ENCODE data around the gene KCNG2. TPM values are rescaled to one million over a fixed set of nuclear protein-coding genes. Genes with fewer than 3 reads are reported as not detected.

Gene KCNG2
- total RNA-seq, 1 experiment from 2014 or later = not detected

DNA sequence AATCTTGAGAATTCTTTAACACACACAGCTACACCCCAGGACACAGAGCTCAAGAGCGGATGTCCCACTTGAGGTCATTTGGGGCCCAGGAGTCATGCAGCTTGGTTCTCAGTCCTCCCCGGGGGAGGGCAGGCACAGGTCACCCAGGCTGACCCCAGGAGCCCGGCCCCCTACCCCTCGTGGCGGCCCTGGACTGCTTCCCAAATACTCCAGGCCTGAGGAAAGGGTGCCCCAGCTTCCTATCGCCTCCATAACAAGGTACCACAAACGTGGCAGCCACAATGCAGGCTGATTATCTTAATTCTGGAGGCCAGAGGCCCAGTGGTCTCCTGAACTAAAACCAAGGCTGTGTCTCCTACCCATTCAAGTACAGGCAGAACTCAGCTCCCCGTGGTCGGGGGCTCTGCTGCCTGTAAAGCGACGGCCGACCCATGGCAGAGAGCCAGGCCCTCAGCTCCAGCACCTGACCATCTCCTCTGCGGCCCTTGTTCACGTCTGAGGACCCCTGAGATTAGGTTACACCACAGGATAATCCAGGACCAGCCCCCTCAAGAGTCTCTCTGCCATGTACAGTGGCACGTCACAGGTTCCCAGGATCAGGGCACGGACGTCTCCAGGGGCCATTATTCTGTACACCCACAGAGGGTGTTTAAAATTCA is 143.2 kb downstream of the KCNG2 start:
- ATAC-seq (no peak), DNase-seq (ENCODE audit: low read depth, low spot score) (no peak)
- Histone ChIP-seq H2AFZ (ENCODE audit: low read depth, low read length, poor library complexity, severe bottlenecking) (no peak overlapping the region), H4K20me1 (ENCODE audit: insufficient read depth) (no peaks in the 10 kb centered on the region), H3K27ac (ENCODE audit: low read depth, low read length) (no peak overlapping the region), H3K9me2 (ENCODE audit: insufficient read depth) (no peaks in the 10 kb centered on the region), H3K36me3 (ENCODE audit: control insufficient read depth in 1 of 2, insufficient read depth in 2 of 2, low read length in 2 of 2) (peaks cover 13 to 38% of the 10 kb centered on the region in 2 experiments; a peak in 3 of 4 replicates), H3K4me2 (ENCODE audit: low read length) (no peak overlapping the region), H3K27me3 (ENCODE audit: insufficient read depth, low read length) (no peaks in the 10 kb centered on the region), H3K79me2 (ENCODE audit: insufficient read depth, low read length) (peaks cover 90% of the 10 kb centered on the region), H3K4me3 (replicated peaks in 1 of 2; ENCODE audit: low read depth in 1 of 2, low read length in 2 of 2) (no peak overlapping the region), H3K4me1 (ENCODE audit: control insufficient read depth in 1 of 2, insufficient read depth in 2 of 2, low read length in 2 of 2) (no peaks in the 10 kb centered on the region), H3K9ac (ENCODE audit: low read length) (no peak overlapping the region), H3K9me3 (ENCODE audit: control insufficient read depth in 1 of 2, insufficient read depth in 1 of 2, low read depth in 1 of 2, low read length in 2 of 2) (peaks cover 0 to 6% of the 10 kb centered on the region in 2 experiments; a peak in 1 of 4 replicates)
- ChIA-PET CTCF (no interaction called here), RAD21 (ENCODE audit: low non-redundant PET in 1 of 2, low total read pairs in 2 of 2, uncharacterized antibody in 2 of 2, unreplicated experiment in 2 of 2) (no interaction called here), POLR2A (interaction anchor here (0.9 kb wide), 1 partner anchor 11 kb away, joined by 3 read pairs; the partner anchor contains the start of gene SLC66A2)
- no TSS peak for BruUV-seq (replicated peaks)
- intact Hi-C loops (cut with micrococcal nuclease) = no loop called here
- TF ChIP-seq EZH2phosphoT487 (IDR thresholded peaks at IDR 0.05; ENCODE audit: borderline replicate concordance) (no peak), SRF (IDR thresholded peaks at IDR 0.05; ENCODE audit: low read depth) (no peak), YY1 (IDR thresholded peaks at IDR 0.05; ENCODE audit: extremely low read depth, insufficient replicate concordance, low read depth, low read length) (no peak), TCF7L2 (IDR thresholded peaks at IDR 0.05; ENCODE audit: borderline replicate concordance, extremely low read depth, insufficient read depth, insufficient read length) (no peak), POLR2AphosphoS5 (IDR thresholded peaks at IDR 0.05; ENCODE audit: low read depth, low read length) (no peak), ZFX (IDR thresholded peaks at IDR 0.05) (no peak), CBX3 (IDR thresholded peaks at IDR 0.05; ENCODE audit: low read depth) (no peak), SIN3A (IDR thresholded peaks at IDR 0.05; ENCODE audit: low read depth) (no peak), EZH2 (IDR thresholded peaks at IDR 0.05) (no peak), JUND (IDR thresholded peaks at IDR 0.05) (no peak)
- TF ChIP-seq, protein P1, sequence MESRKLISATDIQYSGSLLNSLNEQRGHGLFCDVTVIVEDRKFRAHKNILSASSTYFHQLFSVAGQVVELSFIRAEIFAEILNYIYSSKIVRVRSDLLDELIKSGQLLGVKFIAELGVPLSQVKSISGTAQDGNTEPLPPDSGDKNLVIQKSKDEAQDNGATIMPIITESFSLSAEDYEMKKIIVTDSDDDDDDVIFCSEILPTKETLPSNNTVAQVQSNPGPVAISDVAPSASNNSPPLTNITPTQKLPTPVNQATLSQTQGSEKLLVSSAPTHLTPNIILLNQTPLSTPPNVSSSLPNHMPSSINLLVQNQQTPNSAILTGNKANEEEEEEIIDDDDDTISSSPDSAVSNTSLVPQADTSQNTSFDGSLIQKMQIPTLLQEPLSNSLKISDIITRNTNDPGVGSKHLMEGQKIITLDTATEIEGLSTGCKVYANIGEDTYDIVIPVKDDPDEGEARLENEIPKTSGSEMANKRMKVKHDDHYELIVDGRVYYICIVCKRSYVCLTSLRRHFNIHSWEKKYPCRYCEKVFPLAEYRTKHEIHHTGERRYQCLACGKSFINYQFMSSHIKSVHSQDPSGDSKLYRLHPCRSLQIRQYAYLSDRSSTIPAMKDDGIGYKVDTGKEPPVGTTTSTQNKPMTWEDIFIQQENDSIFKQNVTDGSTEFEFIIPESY (IDR thresholded peaks at IDR 0.05; ENCODE audit: extremely low read depth, insufficient replicate concordance, low read length) = no peak
- TF ChIP-seq, protein P2, sequence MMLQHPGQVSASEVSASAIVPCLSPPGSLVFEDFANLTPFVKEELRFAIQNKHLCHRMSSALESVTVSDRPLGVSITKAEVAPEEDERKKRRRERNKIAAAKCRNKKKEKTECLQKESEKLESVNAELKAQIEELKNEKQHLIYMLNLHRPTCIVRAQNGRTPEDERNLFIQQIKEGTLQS (IDR thresholded peaks at IDR 0.05) = no peak
- TF ChIP-seq, protein P3, sequence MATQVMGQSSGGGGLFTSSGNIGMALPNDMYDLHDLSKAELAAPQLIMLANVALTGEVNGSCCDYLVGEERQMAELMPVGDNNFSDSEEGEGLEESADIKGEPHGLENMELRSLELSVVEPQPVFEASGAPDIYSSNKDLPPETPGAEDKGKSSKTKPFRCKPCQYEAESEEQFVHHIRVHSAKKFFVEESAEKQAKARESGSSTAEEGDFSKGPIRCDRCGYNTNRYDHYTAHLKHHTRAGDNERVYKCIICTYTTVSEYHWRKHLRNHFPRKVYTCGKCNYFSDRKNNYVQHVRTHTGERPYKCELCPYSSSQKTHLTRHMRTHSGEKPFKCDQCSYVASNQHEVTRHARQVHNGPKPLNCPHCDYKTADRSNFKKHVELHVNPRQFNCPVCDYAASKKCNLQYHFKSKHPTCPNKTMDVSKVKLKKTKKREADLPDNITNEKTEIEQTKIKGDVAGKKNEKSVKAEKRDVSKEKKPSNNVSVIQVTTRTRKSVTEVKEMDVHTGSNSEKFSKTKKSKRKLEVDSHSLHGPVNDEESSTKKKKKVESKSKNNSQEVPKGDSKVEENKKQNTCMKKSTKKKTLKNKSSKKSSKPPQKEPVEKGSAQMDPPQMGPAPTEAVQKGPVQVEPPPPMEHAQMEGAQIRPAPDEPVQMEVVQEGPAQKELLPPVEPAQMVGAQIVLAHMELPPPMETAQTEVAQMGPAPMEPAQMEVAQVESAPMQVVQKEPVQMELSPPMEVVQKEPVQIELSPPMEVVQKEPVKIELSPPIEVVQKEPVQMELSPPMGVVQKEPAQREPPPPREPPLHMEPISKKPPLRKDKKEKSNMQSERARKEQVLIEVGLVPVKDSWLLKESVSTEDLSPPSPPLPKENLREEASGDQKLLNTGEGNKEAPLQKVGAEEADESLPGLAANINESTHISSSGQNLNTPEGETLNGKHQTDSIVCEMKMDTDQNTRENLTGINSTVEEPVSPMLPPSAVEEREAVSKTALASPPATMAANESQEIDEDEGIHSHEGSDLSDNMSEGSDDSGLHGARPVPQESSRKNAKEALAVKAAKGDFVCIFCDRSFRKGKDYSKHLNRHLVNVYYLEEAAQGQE (IDR thresholded peaks at IDR 0.05; ENCODE audit: low read depth) = no peak
- TF ChIP-seq, protein P4, sequence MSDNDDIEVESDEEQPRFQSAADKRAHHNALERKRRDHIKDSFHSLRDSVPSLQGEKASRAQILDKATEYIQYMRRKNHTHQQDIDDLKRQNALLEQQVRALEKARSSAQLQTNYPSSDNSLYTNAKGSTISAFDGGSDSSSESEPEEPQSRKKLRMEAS (IDR thresholded peaks at IDR 0.05) = no peak

Measured in HCT116 (cell line).